Middle frontal gyrus (tissue), 1 donor: ENCODE data around the gene ZC3H4.
"Not testable (repeated sequence)": the region's sequence is repeated elsewhere in the genome, so short reads cannot be mapped to it uniquely, and the experiment has no call there.

Experiments
- DNase-seq: peaks from one replicate; pipeline ENCODE4 v3.0.0-alpha.2; 2015; ENCODE audit warnings: low spot score; ENCODE audit errors: extremely low spot score

ZC3H4 gene

GRCh38 chr19:47107953-47108746 lies 5.4 kb downstream of the ZC3H4 start:
- no peak for DNase-seq

- DNase-seq = no peak
Observed at GRCh38 chr19:47107202-47107952, 6.2 kb downstream of the ZC3H4 start.

- no peak for DNase-seq
Observed at GRCh38 chr19:47106821-47107201, 6.8 kb downstream of the ZC3H4 start.

- no peak for DNase-seq
Observed at GRCh38 chr19:47105874-47106273, 7.7 kb downstream of the ZC3H4 start.

GRCh38 chr19:47104680-47105079 lies 8.9 kb downstream of the ZC3H4 start:
- DNase-seq = no peak

- no peak for DNase-seq
Observed at GRCh38 chr19:47102346-47103060, 11.1 kb downstream of the ZC3H4 start.

GRCh38 chr19:47101116-47101515 lies 12.5 kb downstream of the ZC3H4 start:
- DNase-seq = not testable (repeated sequence)

- no peak for DNase-seq
Observed at GRCh38 chr19:47100290-47100689, 13.3 kb downstream of the ZC3H4 start.

GRCh38 chr19:47099576-47100050 lies 14.0 kb downstream of the ZC3H4 start:
- no peak for DNase-seq

GRCh38 chr19:47098608-47099007 lies 15.0 kb downstream of the ZC3H4 start:
- DNase-seq = no peak

- DNase-seq = peak; percentile 18
Observed at GRCh38 chr19:47097396-47098201, 16.0 kb downstream of the ZC3H4 start.

GRCh38 chr19:47096721-47097120 lies 16.9 kb downstream of the ZC3H4 start:
- no peak for DNase-seq

- no peak for DNase-seq
Observed at GRCh38 chr19:47096100-47096704, 17.4 kb downstream of the ZC3H4 start.

GRCh38 chr19:47095476-47096099 lies 18.0 kb downstream of the ZC3H4 start:
- no peak for DNase-seq

- no peak for DNase-seq
Observed at GRCh38 chr19:47094557-47095475, 18.8 kb downstream of the ZC3H4 start.

- no peak for DNase-seq
Observed at GRCh38 chr19:47093841-47094240, 19.7 kb downstream of the ZC3H4 start.

GRCh38 chr19:47093254-47093653 lies 20.3 kb downstream of the ZC3H4 start:
- DNase-seq = no peak

- DNase-seq = no peak
Observed at GRCh38 chr19:47089767-47090350, 23.7 kb downstream of the ZC3H4 start.

- DNase-seq = no peak
Observed at GRCh38 chr19:47086280-47086679, 27.3 kb downstream of the ZC3H4 start.
